Left cardiac atrium (tissue), 4 donors: ENCODE data around the gene WDR47. TPM values are rescaled to one million over a fixed set of nuclear protein-coding genes. Genes with fewer than 3 reads are reported as not detected.
A peak's percentile ranks its signal among the peaks of the same experiment; 100 is the strongest.
"Not testable (repeated sequence)": the region's sequence is repeated elsewhere in the genome, so short reads cannot be mapped to it uniquely, and the experiment has no call there.

ENCODE experiments used
- ATAC-seq, 2 donors: fragments of 200-7000 bp; cut with Tn5 transposase; one replicate each; pipeline ENCODE4 v1.9.1; 2020; ENCODE audit warnings: mild to moderate bottlenecking in 2 of 2, moderate library complexity in 2 of 2
- DNase-seq: peaks from one replicate; pipeline ENCODE4 v3.0.0-alpha.2; 2020
- intact Hi-C, 2 donors: fragments of 100-400 bp; cut with DNase I; formaldehyde crosslinking; loops; one replicate each; pipeline versions ENCODE4 v1.14.1 to v1.15.1; 2022 to 2023
- total RNA-seq, 2 donors: library from RNA; stranded (reverse); fragmentation: NEBNext Ultra II Directional; extraction: Animal tissue kit (Norgen Biotek cat#: 25700); gene quantifications; one replicate each; pipeline ENCODE4 v1.2.1, GENCODE V29; 2021
- donor health status: DM: no; HTN: yes; CAD: no.
- donor health status: DM: no; HTN: yes; CAD: no; lungs with severe emphysema.
- donor health status: DM: yes; HTN: yes; CAD: no.
- donor health status: Dilated cardiomyopathy.

The WDR47 gene
- total RNA-seq, 2 donors from 2014 or later, result 12.2 to 14.8 TPM

DNA sequence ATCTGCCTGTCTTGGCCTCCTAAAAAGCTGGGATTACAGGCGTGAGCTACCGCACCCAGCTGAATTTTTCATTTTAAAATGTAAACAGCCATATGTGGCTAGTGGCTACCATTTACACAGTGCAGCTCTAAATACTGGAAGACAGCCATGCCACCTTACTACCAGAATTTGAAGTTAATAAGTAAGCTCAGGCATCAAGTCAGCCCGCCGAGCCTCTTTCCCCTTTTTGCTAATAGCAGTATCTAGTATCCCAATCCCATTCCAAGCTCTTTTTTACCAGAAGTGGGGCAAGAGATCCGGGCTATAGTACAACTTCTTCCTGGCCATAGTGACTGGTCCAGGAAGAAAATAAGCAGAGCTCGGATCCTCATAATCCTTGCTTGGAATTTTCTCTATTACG is 18.8 kb upstream of the WDR47 start:
- ATAC-seq (no peak), DNase-seq (no peak)
- intact Hi-C loops, result no loop called here

DNA sequence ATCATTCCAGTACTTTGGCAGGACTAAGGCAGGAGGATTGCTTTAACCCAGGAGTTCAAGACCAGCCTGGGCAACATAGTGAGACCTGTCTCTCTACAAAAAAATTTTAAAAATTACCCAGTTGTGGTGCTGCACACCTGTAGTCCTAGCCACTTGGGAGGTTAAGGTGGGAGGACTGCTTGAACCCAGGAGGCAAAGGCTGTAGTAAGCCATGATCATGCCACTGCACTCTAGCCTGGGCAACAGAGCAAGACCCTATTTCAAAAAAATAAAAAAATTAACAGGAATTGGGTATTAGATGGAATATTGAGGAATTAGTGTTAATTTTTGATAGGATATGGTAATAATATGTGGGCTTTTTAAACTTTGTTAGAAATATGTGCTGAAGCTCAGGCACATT is 17.1 kb upstream of the WDR47 start:
- intact Hi-C loops, result no loop called here
- ATAC-seq, result no peak
- no peak for DNase-seq

DNA sequence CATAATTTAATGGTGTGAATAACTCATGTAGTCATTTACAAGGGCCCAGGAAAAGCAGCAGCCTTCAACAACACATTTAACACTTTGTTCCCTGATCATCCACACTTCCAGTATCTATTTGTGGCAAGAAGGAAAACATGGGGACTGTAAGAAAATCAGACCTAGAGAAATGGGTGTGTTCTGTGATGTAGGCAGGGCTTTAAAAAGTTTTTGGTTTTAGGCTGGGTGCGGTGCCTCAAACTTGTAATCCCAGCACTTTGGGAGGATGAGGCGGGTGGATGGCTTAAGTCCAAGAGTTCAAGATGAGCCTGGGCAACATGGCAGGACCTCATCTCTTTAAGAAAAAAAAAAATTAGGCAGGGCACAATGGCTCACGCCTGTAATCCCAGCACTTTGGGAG is 14.2 kb upstream of the WDR47 start:
- ATAC-seq, result no peak
- DNase-seq, result no peak
- intact Hi-C loops, result no loop called here

DNA sequence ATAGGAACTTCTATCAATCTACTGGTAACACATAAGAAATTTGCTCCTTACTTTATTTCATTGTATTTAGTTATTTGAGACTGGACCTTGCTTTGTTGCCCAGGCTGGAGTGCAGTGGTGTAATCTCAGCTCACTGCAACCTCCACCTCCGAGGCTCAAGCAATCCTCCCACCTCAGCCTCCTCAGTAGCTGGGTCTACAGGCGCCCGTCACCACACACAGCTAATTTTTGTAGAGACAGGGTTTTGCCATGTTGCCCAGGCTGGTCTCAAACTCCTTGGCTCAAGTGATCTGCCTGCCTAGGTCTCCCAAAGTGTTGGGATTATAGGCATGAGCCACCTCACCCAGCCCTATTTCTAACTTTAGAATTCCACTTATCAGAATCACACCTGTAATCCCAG is 10.2 kb upstream of the WDR47 start:
- intact Hi-C loops, ATAC-seq: not testable (repeated sequence)

DNA sequence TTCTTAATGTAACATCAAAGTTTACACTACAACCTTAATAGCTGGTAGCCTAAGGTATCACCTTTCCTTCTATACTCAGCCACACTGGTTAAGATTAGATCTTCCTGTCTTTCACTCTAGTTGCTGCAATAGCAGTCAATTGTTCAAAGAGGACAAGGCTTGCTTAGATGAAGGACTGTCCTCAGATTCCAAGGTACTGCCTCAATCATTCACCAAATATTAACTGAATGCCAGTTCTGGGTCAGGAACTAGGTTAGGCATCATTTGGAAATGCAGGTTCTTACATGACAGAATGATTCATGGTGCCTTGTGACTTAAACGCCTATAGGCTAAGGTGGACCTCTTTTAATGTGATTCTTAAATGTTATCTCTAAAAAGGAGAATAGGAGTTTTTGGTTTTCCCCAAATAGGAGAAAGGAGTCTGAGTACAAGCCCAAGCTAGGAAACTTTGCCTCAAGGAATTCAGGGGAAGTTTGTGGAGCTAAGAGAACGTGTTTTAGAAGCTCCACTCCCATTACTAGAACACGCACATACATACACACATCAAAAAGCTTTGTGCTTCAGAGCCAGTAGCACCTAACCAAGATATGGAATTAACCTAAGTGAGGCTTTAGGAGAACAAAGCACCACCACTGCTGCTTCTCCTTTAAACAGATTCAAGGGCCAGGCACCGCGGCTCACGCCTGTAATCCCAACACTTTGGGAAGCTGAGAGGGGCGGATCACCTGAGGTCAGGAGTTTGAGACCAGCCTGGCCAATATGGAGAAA is 8.5 kb upstream of the WDR47 start:
- DNase-seq (no peak), ATAC-seq (no peak)
- intact Hi-C loops, result no loop called here

More for the DNA sequence above, 10.2 kb upstream of the WDR47 start:
- DNase-seq, result not testable (repeated sequence)

DNA sequence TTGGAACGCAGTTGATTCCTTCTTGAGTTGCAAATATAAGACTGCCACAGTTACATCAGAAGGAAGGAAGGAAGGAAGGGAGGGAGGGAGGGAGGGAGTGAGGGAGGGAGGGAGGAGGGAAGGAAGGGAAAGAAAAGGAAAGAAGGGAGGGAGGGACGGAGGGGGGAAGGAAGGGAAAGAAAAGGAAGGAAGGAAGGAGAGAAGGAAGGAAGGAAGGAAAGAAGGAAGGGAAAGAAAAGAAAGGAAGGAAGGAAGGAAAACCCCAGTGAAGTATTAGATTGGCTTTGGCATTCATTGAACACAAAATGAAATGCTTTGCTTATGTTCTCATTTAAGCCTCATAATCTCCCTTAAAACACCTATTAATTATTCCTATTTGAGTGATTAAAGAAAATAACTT is 6.4 kb upstream of the WDR47 start:
- intact Hi-C loops, result no loop called here
- DNase-seq, result no peak
- no peak for ATAC-seq

DNA sequence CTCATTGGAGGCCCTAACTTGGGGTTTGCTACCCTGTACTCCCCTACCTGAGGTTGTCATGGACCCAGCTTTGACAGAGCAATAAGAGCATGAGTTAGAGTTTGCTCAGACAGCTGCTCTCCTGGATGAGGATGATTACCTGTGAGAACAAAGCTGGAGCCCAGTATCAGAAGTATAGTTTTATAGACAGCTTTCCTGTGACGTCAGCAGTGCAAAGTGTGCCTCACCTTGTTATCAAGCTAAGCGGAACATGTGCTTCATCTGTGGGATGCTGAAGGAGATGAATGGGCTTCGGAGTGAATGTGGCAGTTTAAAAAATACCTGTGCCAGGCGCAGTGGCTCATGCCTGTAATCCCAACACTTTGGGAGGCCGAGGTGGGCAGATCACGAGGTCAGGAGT is 5.4 kb upstream of the WDR47 start:
- intact Hi-C loops, result no loop called here
- DNase-seq, result no peak
- no peak for ATAC-seq

DNA sequence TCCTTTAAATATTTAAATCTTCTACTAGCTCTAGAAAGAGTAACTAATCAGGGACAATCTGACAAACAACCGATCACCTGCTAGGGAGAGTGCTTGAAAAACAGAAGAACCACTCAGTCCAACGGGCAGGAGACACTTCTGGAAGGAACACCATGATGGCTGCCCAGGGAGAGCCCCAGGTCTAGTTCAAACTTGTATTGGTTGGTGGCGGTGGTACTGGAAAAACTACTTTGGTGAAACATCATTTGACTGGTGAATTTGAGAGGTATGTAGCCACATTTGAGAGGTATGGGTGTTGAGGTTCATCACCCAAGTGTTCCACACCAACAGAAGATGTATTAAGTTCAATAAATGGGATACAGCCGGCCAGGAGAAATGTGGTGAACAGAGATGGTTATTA is 4.8 kb upstream of the WDR47 start:
- no peak for ATAC-seq
- intact Hi-C loops, result no loop called here
- DNase-seq, result no peak

DNA sequence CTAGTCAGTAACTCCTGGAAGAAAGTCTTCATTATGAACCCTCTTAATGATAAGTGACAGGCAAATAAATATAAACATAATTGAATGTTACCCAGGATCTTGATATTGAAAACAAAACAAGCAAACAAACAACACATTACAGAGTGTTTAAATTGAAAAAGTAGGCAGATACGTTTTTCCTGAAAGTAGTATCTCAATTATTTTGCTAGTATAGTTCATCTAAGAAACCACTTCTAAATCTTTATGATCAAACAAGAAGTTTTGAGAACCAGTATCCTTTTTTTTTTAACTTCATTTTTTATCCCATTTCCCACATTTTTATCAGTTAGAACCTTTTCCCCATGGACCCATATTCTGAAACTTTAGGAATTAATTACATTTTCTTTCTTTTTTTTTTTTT is 3.7 kb upstream of the WDR47 start:
- intact Hi-C loops, result no loop called here
- no peak for DNase-seq
- ATAC-seq, result no peak

DNA sequence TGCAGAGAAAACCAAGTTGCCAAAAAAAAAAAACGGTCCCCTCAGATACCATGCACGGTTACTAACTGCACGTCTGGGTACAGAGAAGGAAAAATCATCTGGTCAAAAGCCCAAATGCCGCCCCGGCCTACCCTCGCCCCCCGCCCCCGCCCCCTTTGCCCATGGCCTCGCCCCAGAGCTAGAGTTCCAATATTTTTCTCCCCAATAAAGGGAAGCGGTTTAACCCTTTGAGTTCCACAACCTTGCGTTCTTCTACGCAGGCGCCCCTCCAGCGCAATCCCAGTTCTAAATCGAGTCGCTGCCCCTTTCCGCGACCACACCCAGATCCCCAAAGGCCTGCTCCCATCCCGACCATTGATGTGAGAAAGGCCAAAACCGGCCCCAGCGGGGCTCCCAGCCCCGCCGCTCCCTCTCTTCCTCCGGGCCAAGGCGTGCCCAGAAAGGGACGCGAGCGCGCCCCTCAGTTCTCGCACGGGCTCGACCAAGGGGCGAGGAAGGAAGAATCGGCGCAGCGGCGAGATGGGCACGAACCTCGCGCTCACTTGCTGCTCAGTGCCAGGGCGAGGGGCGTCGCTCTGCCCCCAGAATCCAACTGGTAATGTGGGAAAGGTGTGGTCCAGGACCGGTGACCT is 797 bp downstream of the WDR47 start:
- peak; percentile 24 to 52 for ATAC-seq
- intact Hi-C loops, result no loop called here
- peak; percentile 34 for DNase-seq

DNA sequence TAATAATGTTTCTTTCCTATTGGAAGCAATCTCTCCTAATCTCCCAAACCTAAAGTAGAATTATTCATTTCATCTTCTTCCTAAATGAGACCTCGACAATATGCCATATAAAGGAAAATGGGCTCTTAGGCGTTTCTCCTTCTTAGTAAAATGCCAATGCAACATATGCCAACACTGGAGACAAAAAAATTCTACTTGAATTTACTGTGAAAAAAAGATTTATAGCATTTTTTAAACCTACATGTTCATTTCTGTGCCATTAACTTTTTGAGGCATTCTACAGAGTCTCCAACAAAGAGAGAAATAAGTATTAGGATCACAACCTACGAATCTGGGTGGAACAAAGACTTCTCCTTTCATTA is 1.3 kb downstream of the WDR47 start:
- intact Hi-C loops, result no loop called here
- no peak for DNase-seq
- ATAC-seq, result no peak

DNA sequence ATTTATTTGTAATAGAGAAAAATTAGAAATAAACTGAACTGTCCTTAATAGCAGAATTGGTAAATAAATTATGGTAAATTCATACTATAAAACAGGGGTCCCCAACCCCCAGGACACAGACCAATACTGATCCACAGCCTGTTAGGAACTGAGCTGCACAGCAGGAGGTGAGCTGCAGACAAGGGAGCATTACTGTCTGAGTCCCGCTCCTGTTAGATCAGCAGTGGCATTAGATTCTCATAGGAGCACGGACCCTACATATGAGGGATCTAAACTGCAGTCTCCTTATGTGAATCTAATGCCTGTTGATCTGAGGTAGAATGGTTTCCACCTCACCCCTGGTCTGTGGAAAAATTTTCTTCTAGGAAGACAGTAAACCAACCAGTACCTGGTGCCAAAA is 7.5 kb downstream of the WDR47 start:
- DNase-seq (no peak), ATAC-seq (no peak)
- intact Hi-C loops, result no loop called here

DNA sequence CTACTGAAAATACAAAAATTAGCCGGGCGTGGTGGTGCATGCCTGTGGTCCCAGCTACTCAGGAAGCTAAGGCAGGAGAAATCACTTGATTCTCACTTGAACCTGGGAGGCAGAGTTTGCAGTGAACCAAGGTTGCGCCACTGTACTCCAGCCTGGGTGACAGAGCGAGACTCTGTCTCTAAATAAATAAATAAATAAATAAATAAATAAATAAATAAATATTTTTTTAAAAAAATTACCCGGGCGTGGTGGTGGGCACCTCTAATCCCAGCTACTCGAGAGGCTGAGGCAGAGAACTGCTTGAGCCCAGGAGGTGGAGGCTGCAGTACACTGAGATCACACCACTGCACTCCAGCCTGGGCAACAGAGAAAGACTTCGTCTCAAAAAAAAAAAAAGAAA is 12.4 kb downstream of the WDR47 start:
- ATAC-seq, intact Hi-C loops, DNase-seq: not testable (repeated sequence)

DNA sequence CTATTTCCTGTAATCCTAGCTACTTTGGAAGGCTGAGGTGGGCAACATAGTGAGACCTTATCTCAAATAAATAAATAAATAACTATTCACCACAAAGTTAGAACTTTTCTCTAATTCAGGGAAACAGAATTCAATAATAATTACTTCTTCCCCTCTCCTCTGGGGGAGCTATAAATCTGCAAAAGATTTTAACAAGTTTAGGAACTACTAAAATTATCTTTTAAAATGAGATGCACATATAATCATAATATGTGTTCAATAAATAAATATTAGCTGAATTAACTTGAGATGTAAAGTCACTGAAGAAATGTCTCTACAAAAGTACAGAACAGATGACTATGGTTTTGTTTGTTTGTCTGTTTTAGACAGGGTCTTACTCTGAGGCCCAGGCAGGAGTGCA is 14.1 kb downstream of the WDR47 start:
- intact Hi-C loops, result no loop called here
- DNase-seq, result no peak
- ATAC-seq, result no peak

DNA sequence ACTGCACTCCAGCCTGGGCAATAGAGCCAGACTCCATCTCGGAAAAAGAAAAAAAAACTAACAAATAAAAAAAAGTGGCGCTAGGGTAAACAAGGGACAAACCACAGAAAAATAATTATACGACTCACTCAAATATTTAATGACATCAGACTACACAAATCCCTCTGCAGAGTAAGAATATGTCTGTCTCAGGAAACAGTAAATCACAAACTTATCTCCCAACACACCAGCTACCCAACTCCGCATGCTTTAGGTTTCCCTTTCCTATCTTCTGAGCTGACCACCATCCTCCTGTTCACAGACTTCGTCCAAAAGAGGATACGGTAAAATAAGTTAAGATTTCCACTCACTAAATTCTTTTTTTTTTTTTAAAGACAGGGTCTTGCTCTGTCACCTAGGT is 16.2 kb downstream of the WDR47 start:
- ATAC-seq (no peak), DNase-seq (no peak)
- intact Hi-C loops, result no loop called here

DNA sequence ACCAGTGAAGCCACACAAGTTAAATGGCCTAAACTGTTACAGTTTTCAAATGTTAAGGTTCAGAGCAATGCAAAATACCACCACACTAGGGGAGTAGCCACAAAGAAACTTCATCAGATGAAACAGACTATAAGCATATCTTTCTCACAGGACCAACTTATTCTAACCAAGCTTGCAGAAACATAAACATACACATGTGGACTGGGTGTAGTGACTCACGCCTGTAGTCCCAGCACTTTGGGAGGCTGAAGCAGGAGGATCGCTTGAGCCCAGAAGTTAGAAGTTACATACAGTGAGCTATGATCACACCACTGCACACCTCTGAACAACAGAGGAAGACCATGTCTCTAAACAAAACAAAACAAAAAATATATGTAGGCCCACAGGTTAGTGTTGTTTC is 17.3 kb downstream of the WDR47 start:
- no peak for ATAC-seq
- intact Hi-C loops, result no loop called here
- no peak for DNase-seq

DNA sequence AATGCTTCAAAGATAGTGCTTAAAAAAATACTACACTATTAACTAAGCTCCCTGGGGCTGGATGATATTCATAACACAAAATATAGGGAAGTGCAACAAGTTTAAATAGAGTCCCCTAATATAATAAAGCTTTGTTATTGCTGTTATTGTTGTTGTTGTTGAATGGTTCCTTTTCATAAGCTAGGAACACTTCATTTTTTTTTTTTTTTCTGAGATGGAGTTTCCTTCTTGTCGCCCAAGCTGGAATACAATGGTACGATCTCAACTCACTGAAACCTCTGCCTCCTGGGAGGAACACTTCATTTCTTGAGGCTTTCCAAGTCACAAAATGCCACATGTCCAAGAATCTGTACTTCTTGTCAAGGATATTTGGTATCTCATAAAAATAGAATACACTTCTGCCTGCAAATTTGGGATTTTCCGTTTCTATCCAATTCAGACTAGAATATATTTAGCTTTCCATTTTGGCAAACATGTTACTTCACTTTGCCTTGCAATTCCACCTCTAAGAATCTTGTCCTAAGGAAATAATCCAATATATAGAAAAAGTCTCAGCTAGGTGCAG is 21.1 kb downstream of the WDR47 start:
- ATAC-seq (no peak), DNase-seq (no peak)
- intact Hi-C loops, result no loop called here

DNA sequence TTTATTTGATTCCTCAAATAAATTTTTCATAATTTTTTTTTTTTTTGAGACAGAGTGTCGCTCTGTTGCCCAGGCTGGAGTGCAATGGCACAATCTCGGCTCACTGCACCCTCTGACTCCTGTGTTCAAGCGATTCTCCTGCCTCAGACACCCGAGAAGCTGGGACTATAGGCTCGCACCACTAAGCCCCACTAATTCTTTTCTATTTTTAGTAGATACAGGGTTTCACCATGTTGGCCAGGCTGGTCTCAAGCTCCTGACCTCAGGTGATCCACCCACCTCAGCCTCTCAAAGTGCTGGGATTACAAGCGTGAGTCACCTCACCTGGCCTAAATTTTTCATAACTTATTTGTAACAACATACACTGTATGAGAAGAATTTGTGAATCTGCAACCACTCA is 24.2 kb downstream of the WDR47 start:
- DNase-seq, intact Hi-C loops, ATAC-seq: not testable (repeated sequence)

DNA sequence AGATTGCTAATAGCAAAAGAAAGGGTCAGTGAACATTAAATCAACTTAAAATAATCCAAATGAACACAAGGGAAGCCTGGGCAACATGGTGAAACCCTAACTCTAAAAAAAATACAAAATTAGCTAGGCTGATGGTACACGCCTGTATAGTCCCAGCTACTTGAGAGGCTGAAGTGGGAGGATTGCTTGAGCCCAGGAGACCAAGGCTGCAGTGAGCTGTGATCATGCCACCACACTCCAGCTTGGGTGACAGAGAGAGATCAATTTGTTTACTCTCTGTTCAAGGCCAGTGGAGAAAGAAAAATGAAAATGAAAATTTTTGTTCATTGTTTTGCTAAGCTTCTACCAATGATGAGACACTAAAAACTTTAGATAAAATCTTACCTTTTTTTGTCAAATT is 24.8 kb downstream of the WDR47 start:
- DNase-seq, result no peak
- no peak for ATAC-seq
- intact Hi-C loops, result no loop called here

DNA sequence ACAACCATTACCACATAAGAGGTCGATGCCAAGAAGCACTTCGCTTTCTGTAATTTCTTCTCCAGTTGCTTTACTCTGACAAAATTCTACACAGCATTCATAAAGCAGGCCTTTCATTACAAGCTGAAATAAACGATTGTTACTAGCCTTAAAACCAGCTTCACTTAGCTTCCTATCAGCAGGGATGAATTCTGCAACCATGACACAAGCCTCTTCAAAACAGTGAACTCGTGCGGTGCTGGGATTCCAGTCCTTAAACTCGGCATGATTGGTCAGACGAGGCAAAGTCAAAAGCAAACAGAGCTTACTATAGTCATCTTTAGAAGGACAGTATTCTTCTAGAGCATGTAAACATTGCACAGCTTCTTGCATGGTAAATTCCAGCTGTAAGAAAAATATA is 30.6 kb downstream of the WDR47 start:
- intact Hi-C loops, result no loop called here

DNA sequence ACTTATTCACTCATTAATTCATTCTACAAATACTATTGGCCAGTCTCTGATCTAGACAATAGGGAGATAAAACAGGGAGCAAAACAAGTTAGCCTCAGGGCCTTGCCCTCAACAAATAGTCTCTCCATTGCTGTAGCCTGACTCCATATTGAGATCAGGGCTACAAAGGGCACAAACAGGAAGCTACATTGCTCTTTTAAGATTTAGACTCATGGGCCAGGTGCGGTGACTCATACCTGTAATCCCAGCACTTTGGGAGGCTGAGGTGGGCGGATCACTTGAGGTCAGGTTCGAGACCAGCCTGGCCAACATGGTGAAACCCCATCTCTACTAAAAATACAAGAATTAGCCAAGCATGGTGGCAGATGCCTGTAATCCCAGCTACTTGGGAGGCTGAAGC is 45.3 kb downstream of the WDR47 start:
- DNase-seq, intact Hi-C loops, ATAC-seq: not testable (repeated sequence)

More for the DNA sequence above, 30.6 kb downstream of the WDR47 start:
- DNase-seq (no peak), ATAC-seq (no peak)
